Heart left ventricle (tissue), 13 donors: ENCODE measurements around the gene OR51E2.

Source experiments
- CTCF ChIP-seq, 12 donors: fragments of 200-600 bp; sonication (generic) in 4 of 12; IDR thresholded peaks; one replicate each; pipeline versions ENCODE4 v1.5.0 to v1.8.0; 2018 to 2022; ENCODE audit warnings: antibody characterized with exemption in 12 of 12, mild to moderate bottlenecking in 5 of 12
- POLR2A ChIP-seq, 2 donors: fragments of 450-650 bp; IDR thresholded peaks; one replicate each; pipeline ENCODE4 v1.6.1; 2017; ENCODE audit warnings: antibody characterized with exemption in 2 of 2, mild to moderate bottlenecking in 2 of 2, moderate library complexity in 2 of 2
- donor health status: ischemic (EF 13 %, LVEDD 7.1; RV severe dilation, severe dysfunction).
- donor health status: DM: no; HTN: yes; CAD: no.
- donor health status: DM: no; HTN: no; CAD: no.
- donor health status: ischemic (EF 25% LVEDD 6.9; RV normal size, moderate dysfunction).
- donor health status: ischemic (EF 25% LVEDD 5.7; RV mildly dilated, moderate dysfunction).
- donor health status: ischemic (EF 35%, LVEDD 5.7; RV mildly dilated, moderate dysfunction).
- donor health status: nonischemic (EF 11% LVEDD 7.7; RV severe dilation, severe dysfunction).
- donor health status: DM: yes; HTN: yes; CAD: no.
- donor health status: PGD.
- donor health status: ischemic (EF 29% LVEDD 5.4; RV normal size, mild dysfunction).
- donor health status: nonischemic (EF 23%, LVEDD 6.1; RV moderate dilation, normal function).

GRCh38 chr11:4664183-4664582 lies 33.5 kb downstream of the OR51E2 start:
- TF ChIP-seq CTCF (IDR thresholded peaks at IDR 0.05) (no peak), POLR2A (IDR thresholded peaks at IDR 0.05) (no peak)
